C4-2B (cell line): Measurements from ENCODE around the gene NFATC3.
"Not testable (repeated sequence)": the region's sequence is repeated elsewhere in the genome, so short reads cannot be mapped to it uniquely, and the experiment has no call there.

Source experiments
- H3K27ac ChIP-seq: fragments of 450-650 bp; 2 replicates; pipeline ENCODE4 v1.5.1; 2017
- ZFX ChIP-seq: fragments of 450-650 bp; IDR thresholded peaks from 2 replicates; pipeline ENCODE4 v1.6.1; 2017
- TF ChIP-seq, protein P1 (sequence below): fragments of 450-650 bp; conservative IDR thresholded peaks from 2 replicates; pipeline ENCODE4 v1.5.1; 2017; ENCODE audit warnings: mild to moderate bottlenecking

Gene NFATC3

GRCh38 chr16:68131813-68132706 lies 46.9 kb downstream of the NFATC3 start:
- TF ChIP-seq ZFX, result no peak
- TF ChIP-seq, protein P1, sequence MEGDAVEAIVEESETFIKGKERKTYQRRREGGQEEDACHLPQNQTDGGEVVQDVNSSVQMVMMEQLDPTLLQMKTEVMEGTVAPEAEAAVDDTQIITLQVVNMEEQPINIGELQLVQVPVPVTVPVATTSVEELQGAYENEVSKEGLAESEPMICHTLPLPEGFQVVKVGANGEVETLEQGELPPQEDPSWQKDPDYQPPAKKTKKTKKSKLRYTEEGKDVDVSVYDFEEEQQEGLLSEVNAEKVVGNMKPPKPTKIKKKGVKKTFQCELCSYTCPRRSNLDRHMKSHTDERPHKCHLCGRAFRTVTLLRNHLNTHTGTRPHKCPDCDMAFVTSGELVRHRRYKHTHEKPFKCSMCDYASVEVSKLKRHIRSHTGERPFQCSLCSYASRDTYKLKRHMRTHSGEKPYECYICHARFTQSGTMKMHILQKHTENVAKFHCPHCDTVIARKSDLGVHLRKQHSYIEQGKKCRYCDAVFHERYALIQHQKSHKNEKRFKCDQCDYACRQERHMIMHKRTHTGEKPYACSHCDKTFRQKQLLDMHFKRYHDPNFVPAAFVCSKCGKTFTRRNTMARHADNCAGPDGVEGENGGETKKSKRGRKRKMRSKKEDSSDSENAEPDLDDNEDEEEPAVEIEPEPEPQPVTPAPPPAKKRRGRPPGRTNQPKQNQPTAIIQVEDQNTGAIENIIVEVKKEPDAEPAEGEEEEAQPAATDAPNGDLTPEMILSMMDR, result no peak
- H3K27ac ChIP-seq, result no peak overlapping the region

DNA sequence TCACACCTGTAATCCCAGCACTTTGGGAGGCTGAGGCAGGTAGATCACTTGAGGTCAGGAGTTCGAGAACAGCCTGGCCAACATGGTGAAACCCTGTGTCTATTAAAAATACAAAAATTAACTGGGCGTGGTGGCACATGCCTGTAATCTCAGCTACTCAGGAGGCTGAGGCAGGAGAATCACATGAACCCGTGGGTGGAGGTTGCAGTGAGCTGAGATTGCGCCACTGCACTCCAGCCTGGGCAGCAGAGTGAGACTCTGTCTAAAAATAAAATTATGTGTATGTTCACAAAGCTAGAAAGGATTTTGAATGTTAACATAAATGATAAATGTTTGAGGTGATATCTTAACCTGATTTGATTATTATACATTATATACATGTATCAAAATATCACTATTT lies 47.8 kb downstream of the NFATC3 start:
- not testable (repeated sequence) for H3K27ac ChIP-seq

DNA sequence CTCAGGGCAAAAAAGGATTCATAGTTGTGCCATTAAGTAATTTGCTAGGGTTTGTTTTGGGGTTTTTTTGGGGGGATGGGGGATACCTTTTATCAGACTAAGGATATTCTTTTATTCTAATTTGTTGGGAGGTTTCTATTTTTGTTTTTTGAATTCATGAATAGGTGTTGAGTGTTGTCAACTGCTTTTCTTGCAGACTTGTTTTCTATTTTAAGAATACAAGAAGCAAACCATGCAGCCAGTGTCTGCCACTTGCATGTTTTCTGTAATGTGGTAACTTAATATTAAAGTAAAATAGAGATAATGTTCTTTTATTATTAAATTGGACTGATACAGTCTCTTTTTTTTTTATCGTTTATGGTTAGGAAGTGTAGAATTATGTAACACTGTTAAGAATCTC lies 49.5 kb downstream of the NFATC3 start:
- TF ChIP-seq ZFX, result no peak
- TF ChIP-seq, protein P1, result no peak
- H3K27ac ChIP-seq, result no peak overlapping the region

- no peak for TF ChIP-seq ZFX
- TF ChIP-seq, protein P1, result no peak
- H3K27ac ChIP-seq, result no peak overlapping the region
Measured at GRCh38 chr16:68136515-68136914, 51.3 kb downstream of the NFATC3 start.

GRCh38 chr16:68144008-68144407 lies 58.8 kb downstream of the NFATC3 start:
- TF ChIP-seq, protein P1, result no peak
- no peak for TF ChIP-seq ZFX
- H3K27ac ChIP-seq, result no peak overlapping the region

DNA sequence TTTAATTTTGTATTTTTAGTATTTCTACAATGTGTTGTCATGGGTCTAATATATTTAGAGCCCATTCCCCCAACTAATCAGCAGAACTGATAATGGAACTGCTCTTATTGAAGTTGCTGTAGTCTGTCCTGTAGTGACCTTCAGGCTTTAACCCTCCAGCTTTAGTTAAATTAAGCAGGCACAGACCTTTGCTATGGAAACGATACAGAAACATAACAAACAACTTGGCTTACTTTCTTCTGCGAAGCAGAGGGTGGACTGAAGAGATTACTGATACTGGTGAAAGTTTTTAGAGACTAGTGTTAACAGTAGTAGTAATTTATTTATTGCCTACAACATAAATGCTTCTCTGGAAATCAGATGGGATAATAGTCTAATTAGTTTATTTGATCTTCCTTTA lies 61.4 kb downstream of the NFATC3 start:
- no peak overlapping the region for H3K27ac ChIP-seq
- TF ChIP-seq, protein P1, result no peak
- no peak for TF ChIP-seq ZFX

DNA sequence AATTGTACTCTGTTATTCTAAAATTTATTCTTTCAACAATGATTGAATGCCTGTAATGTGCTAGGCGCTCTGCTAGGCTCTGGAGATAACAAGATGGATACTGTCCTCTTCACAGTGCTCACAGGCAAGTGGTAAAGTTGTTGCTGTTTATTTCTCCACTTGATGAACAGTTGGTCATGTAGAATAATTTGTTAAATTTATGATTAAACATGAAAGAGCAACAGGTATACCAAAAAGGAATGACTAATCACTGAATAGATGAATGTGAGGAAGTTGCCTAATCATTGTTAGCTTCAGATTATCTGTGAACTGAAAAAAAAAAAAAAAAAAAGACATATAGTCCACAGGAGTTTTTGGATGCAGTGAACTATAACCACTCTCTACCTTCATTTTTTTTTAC lies 62.3 kb downstream of the NFATC3 start:
- no peak overlapping the region for H3K27ac ChIP-seq
- TF ChIP-seq ZFX, result no peak
- TF ChIP-seq, protein P1, result no peak

DNA sequence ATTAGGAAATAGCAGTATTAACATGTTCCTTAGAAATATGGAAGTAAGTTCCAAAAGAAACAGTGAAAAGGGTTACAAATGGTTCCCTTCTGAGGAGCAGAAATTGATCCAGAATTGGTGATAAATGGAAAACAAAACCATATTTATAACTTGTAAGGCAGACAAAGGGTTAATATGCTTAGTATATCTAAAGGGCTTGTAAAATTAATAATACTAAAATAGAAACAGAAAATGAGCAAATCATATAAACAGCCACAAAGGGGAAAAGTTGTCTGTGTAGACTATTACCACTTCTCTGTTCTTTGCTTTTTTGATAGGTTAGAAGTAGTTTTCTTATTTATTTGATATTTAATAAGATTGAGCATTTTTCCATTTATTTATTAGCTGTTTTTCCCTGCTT lies 64.4 kb downstream of the NFATC3 start:
- no peak overlapping the region for H3K27ac ChIP-seq
- no peak for TF ChIP-seq ZFX
- TF ChIP-seq, protein P1, result no peak
